Measurements from ENCODE around the gene GLG1.

DNA sequence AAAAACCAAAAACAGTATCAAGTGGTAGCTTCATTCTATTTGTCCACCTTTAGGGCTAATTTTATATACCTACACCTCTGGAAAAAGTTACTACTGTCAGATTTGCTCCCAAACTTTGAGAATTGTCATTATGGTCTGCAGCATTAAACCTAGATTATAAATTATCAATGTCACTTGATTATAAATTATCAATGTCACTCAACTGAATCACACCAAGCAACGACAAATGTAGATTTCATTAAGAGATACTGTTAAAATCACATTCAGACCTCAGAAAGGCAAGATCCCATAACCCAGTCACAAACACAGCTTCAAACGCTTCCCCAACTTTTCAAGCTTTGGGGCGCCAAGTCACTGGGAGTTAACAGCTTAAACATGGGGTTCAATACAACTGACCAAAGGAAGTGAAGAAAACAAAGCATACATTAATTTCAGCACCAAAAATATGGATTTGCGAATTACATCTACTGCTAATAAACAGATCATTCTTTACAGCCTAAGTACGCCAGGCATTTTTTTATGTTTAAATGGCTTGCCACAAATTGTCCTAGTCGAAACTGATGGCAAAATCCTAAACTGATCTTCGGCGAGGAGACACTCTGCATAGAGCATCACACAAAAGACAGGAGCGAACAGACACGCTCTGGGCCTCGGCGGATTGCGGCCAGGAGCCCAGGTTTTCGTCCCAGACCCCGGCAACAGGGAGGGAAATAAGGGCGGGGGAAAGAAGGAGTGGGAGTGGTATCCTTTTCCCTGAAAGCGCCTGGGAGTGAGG is 981 bp downstream of the GLG1 start:
- TF ChIP-seq POLR2AphosphoS5 (IDR thresholded peaks at IDR 0.05; ENCODE audit: low read depth, low read length) (no peak), POLR2A (IDR thresholded peaks at IDR 0.05; ENCODE audit: low read depth, low read length) (no peak)
